ENCODE data around the gene SF3B3. TPM values are rescaled to one million over a fixed set of nuclear protein-coding genes. Genes with fewer than 3 reads are reported as not detected.

Gene SF3B3
- total and polyA plus RNA-seq, 2 of the 13 experiments (the other 11 are each of a cell fraction or from before 2014, with no cell fraction given), result 157 to 500 TPM

DNA sequence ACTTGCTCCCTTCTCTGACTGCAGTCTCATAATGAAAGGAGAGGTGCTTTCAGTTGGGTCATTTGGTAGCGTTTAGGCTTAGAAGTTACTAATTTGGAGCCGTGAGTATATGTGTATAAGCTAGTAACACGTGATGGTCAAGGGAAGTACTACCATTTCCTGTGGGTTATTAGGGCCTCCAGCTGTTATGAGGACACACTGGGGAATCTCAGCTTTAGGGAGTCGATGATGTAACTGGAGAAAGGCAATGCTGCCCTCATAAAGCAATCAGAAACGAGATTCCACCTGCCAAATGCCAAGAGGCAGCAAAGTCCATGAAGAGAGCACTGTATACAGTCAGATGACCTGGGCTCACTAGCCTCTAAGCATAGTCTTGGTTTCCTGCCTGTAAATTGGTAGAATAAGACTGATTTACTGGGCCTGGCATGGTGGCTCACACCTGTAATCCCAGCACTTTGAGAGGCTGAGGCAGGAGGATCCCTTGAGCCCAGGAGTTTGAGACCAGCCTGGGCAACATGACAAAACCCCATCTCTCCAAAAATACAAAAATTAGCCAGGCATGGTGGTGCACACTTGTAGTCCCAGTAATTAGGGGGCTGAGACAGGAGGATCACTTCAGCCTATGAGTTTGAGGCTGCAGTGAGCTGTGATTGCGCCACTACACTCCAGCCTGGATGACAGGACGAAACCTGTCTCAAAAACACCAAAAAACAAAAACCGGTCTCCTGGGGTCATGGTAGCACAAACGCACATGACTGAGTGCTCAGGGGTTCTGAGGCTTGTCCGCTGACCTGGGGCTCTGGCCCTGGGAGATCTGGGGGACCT is 53.0 kb downstream of the SF3B3 start (continued):
- TF ChIP-seq MEIS1 (CRISPR knock-in tag; IDR thresholded peaks at IDR 0.05; ENCODE audit: borderline replicate concordance) (no peak), POLR2A (IDR thresholded peaks at IDR 0.05; ENCODE audit: insufficient read depth in 1 of 2, low read depth in 2 of 2, low read length in 2 of 2) (peak in 1 of 2 experiments; percentile 11; a peak in 2 of 4 replicates), KDM5A (IDR thresholded peaks at IDR 0.05; ENCODE audit: borderline replicate concordance, low read length) (no peak), CHD4 (IDR thresholded peaks at IDR 0.05; ENCODE audit: borderline replicate concordance, low read length) (no peak), MAZ (IDR thresholded peaks at IDR 0.05; ENCODE audit: borderline replicate concordance, low read depth, low read length) (no peak), MAZ (CRISPR knock-in tag; IDR thresholded peaks at IDR 0.05; ENCODE audit: low read depth) (no peak), IKZF1 (IDR thresholded peaks at IDR 0.05) (no peak), POLR2AphosphoS2 (IDR thresholded peaks at IDR 0.05; ENCODE audit: low read depth, low read length) (no peak; the same call in 1 of the 2 replicates), FLYWCH1 (CRISPR knock-in tag; IDR thresholded peaks at IDR 0.05) (no peak), HMG20A (CRISPR knock-in tag; IDR thresholded peaks at IDR 0.05; ENCODE audit: borderline replicate concordance) (no peak), RFXANK (CRISPR knock-in tag; IDR thresholded peaks at IDR 0.05) (no peak), ZEB1 (IDR thresholded peaks at IDR 0.05; ENCODE audit: insufficient replicate concordance, low read depth) (no peak), ZNF644 (CRISPR knock-in tag; IDR thresholded peaks at IDR 0.05; ENCODE audit: low read depth) (no peak), ZFP41 (CRISPR knock-in tag; IDR thresholded peaks at IDR 0.05; ENCODE audit: borderline replicate concordance) (no peak), MAFK (conservative IDR thresholded peaks at IDR 0.05 in 1 of 2, IDR thresholded peaks at IDR 0.05 in 1 of 2; ENCODE audit: low read length in 2 of 2) (no peak), RARA (CRISPR knock-in tag; IDR thresholded peaks at IDR 0.05) (no peak), ZNF7 (CRISPR knock-in tag; IDR thresholded peaks at IDR 0.05) (no peak), CCDC6 (CRISPR knock-in tag; IDR thresholded peaks at IDR 0.05) (no peak), BCL6 (CRISPR knock-in tag; IDR thresholded peaks at IDR 0.05) (no peak), ZNF567 (CRISPR knock-in tag; IDR thresholded peaks at IDR 0.05; ENCODE audit: borderline replicate concordance) (no peak), ASH2L (IDR thresholded peaks at IDR 0.05; ENCODE audit: insufficient read length, low read depth, low read length) (no peak), KLF13 (CRISPR knock-in tag; IDR thresholded peaks at IDR 0.05) (no peak)
- TF ChIP-seq, protein P1, sequence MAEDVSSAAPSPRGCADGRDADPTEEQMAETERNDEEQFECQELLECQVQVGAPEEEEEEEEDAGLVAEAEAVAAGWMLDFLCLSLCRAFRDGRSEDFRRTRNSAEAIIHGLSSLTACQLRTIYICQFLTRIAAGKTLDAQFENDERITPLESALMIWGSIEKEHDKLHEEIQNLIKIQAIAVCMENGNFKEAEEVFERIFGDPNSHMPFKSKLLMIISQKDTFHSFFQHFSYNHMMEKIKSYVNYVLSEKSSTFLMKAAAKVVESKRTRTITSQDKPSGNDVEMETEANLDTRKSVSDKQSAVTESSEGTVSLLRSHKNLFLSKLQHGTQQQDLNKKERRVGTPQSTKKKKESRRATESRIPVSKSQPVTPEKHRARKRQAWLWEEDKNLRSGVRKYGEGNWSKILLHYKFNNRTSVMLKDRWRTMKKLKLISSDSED (CRISPR knock-in tag; IDR thresholded peaks at IDR 0.05), result no peak
- TF ChIP-seq, protein P2, sequence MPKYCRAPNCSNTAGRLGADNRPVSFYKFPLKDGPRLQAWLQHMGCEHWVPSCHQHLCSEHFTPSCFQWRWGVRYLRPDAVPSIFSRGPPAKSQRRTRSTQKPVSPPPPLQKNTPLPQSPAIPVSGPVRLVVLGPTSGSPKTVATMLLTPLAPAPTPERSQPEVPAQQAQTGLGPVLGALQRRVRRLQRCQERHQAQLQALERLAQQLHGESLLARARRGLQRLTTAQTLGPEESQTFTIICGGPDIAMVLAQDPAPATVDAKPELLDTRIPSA (CRISPR knock-in tag; IDR thresholded peaks at IDR 0.05; ENCODE audit: borderline replicate concordance), result no peak
- TF ChIP-seq, protein P3, sequence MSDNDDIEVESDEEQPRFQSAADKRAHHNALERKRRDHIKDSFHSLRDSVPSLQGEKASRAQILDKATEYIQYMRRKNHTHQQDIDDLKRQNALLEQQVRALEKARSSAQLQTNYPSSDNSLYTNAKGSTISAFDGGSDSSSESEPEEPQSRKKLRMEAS (IDR thresholded peaks at IDR 0.05), result no peak
- TF ChIP-seq, protein P4, sequence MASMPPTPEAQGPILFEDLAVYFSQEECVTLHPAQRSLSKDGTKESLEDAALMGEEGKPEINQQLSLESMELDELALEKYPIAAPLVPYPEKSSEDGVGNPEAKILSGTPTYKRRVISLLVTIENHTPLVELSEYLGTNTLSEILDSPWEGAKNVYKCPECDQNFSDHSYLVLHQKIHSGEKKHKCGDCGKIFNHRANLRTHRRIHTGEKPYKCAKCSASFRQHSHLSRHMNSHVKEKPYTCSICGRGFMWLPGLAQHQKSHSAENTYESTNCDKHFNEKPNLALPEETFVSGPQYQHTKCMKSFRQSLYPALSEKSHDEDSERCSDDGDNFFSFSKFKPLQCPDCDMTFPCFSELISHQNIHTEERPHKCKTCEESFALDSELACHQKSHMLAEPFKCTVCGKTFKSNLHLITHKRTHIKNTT (CRISPR knock-in tag; IDR thresholded peaks at IDR 0.05), result no peak
- TF ChIP-seq, protein P5, sequence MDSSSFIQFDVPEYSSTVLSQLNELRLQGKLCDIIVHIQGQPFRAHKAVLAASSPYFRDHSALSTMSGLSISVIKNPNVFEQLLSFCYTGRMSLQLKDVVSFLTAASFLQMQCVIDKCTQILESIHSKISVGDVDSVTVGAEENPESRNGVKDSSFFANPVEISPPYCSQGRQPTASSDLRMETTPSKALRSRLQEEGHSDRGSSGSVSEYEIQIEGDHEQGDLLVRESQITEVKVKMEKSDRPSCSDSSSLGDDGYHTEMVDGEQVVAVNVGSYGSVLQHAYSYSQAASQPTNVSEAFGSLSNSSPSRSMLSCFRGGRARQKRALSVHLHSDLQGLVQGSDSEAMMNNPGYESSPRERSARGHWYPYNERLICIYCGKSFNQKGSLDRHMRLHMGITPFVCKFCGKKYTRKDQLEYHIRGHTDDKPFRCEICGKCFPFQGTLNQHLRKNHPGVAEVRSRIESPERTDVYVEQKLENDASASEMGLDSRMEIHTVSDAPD (CRISPR knock-in tag; IDR thresholded peaks at IDR 0.05), result 0 out of 2 replicates have a peak, but pooled peaks have one; percentile 33
